ENCODE results near the gene CAMKMT. TPM values are rescaled to one million over a fixed set of nuclear protein-coding genes. Genes with fewer than 3 reads are reported as not detected.

Gene CAMKMT
- total RNA-seq, 6 donors from 2014 or later, result 7.7 to 17.8 (median 12.2) TPM

GRCh38 chr2:44813658-44814057 is 451.9 kb downstream of the CAMKMT start:
- TF ChIP-seq CTCF (IDR thresholded peaks at IDR 0.05), result no peak
- no peak for TF ChIP-seq POLR2A (IDR thresholded peaks at IDR 0.05)
- TF ChIP-seq POLR2AphosphoS5 (IDR thresholded peaks at IDR 0.05), result no peak
- TF ChIP-seq EP300 (IDR thresholded peaks at IDR 0.05), result no peak
- Histone ChIP-seq H3K4me3 (no peak overlapping the region), H3K27me3 (no peaks in the 10 kb centered on the region), H3K27ac (no peak overlapping the region), H3K4me1 (no peaks in the 10 kb centered on the region), H3K9me3 (no peaks in the 10 kb centered on the region), H3K36me3 (no peaks in the 10 kb centered on the region)
- WGBS, 2 donors, result 62 to 87% methylated on average over 2 of the region's 2 CpGs
- DNase-seq (no peak), ATAC-seq (ENCODE audit: low FRiP score in 2 of 2) (no peak)

GRCh38 chr2:44817256-44817655 is 455.5 kb downstream of the CAMKMT start:
- H3K9me3 ChIP-seq, result no peaks in the 10 kb centered on the region
- DNase-seq (no peak), ATAC-seq (ENCODE audit: low FRiP score in 2 of 2) (no peak)
- 85 to 90% methylated on average over 7 of the region's 7 CpGs for WGBS, 2 donors
- no peaks in the 10 kb centered on the region for H3K27me3 ChIP-seq
- no peaks in the 10 kb centered on the region for H3K36me3 ChIP-seq
- H3K4me3 ChIP-seq, result no peak overlapping the region
- TF ChIP-seq POLR2A (IDR thresholded peaks at IDR 0.05) (no peak), CTCF (IDR thresholded peaks at IDR 0.05) (no peak), EP300 (IDR thresholded peaks at IDR 0.05) (no peak), POLR2AphosphoS5 (IDR thresholded peaks at IDR 0.05) (no peak)
- H3K4me1 ChIP-seq, result no peaks in the 10 kb centered on the region
- no peak overlapping the region for H3K27ac ChIP-seq

- H3K27ac ChIP-seq, result no peak overlapping the region
- DNase-seq (no peak), ATAC-seq (ENCODE audit: low FRiP score in 2 of 2) (no peak)
- TF ChIP-seq POLR2AphosphoS5 (IDR thresholded peaks at IDR 0.05) (no peak), CTCF (IDR thresholded peaks at IDR 0.05) (no peak), POLR2A (IDR thresholded peaks at IDR 0.05) (no peak), EP300 (IDR thresholded peaks at IDR 0.05) (no peak)
- H3K36me3 ChIP-seq, result no peaks in the 10 kb centered on the region
- no peaks in the 10 kb centered on the region for H3K9me3 ChIP-seq
- H3K27me3 ChIP-seq, result no peaks in the 10 kb centered on the region
- no peak overlapping the region for H3K4me3 ChIP-seq
- no peaks in the 10 kb centered on the region for H3K4me1 ChIP-seq
- 64 to 85% methylated on average over 2 of the region's 2 CpGs for WGBS, 2 donors
These were observed 456.1 kb downstream of the CAMKMT start for GRCh38 chr2:44817673-44818335.

GRCh38 chr2:44819061-44819460 is 457.3 kb downstream of the CAMKMT start:
- H3K4me1 ChIP-seq, result no peaks in the 10 kb centered on the region
- ATAC-seq (ENCODE audit: low FRiP score in 2 of 2) (no peak), DNase-seq (no peak)
- no peaks in the 10 kb centered on the region for H3K27me3 ChIP-seq
- H3K36me3 ChIP-seq, result no peaks in the 10 kb centered on the region
- no peak overlapping the region for H3K4me3 ChIP-seq
- TF ChIP-seq EP300 (IDR thresholded peaks at IDR 0.05) (no peak), POLR2A (IDR thresholded peaks at IDR 0.05) (no peak), CTCF (IDR thresholded peaks at IDR 0.05) (no peak), POLR2AphosphoS5 (IDR thresholded peaks at IDR 0.05) (no peak)
- WGBS, 2 donors, result 74 to 85% methylated on average over 5 of the region's 5 CpGs
- H3K27ac ChIP-seq, result no peak overlapping the region
- no peaks in the 10 kb centered on the region for H3K9me3 ChIP-seq

GRCh38 chr2:44821500-44821899 is 459.8 kb downstream of the CAMKMT start:
- H3K27ac ChIP-seq, result no peak overlapping the region
- H3K9me3 ChIP-seq, result no peaks in the 10 kb centered on the region
- no peak for ATAC-seq (ENCODE audit: low FRiP score in 2 of 2)
- no peaks in the 10 kb centered on the region for H3K27me3 ChIP-seq
- DNase-seq, result no peak
- no peaks in the 10 kb centered on the region for H3K4me1 ChIP-seq
- H3K36me3 ChIP-seq, result no peaks in the 10 kb centered on the region
- H3K4me3 ChIP-seq, result no peak overlapping the region
- 59 to 67% methylated on average over 6 of the region's 6 CpGs for WGBS, 2 donors
- TF ChIP-seq EP300 (IDR thresholded peaks at IDR 0.05) (no peak), POLR2A (IDR thresholded peaks at IDR 0.05) (no peak), POLR2AphosphoS5 (IDR thresholded peaks at IDR 0.05) (no peak), CTCF (IDR thresholded peaks at IDR 0.05) (no peak)
